ENCODE measurements around the gene NTMT2. TPM values are rescaled to one million over a fixed set of nuclear protein-coding genes. Genes with fewer than 3 reads are reported as not detected.
"Not testable (repeated sequence)": the region's sequence is repeated elsewhere in the genome, so short reads cannot be mapped to it uniquely, and the experiment has no call there.

Gene NTMT2
- total RNA-seq (2014; rRNA removed; shearing (Covaris generic)), result not detected in 2 replicates

GRCh38 chr1:170145770-170146676, at the start of gene NTMT2:
NTMT2 (plus strand) TSS chr1:170145959; CDS start chr1:170146108, 149 bp downstream.
- DNase-seq (ENCODE audit: low spot score), result no peak

- DNase-seq (ENCODE audit: low spot score), result no peak
These were observed 49.6 kb upstream of the NTMT2 start for GRCh38 chr1:170095976-170096748.

- DNase-seq (ENCODE audit: low spot score), result no peak
These were observed 48.9 kb upstream of the NTMT2 start for GRCh38 chr1:170096806-170097340.

- DNase-seq (ENCODE audit: low spot score), result peak; percentile 29
These were observed 48.3 kb upstream of the NTMT2 start for GRCh38 chr1:170097449-170097948.

- not testable (repeated sequence) for DNase-seq (ENCODE audit: low spot score)
These were observed 32.6 kb upstream of the NTMT2 start for GRCh38 chr1:170113140-170113539.

GRCh38 chr1:170114906-170115305, 30.9 kb upstream of the NTMT2 start:
- DNase-seq (ENCODE audit: low spot score), result no peak

- no peak for DNase-seq (ENCODE audit: low spot score)
These were observed 23.4 kb upstream of the NTMT2 start for GRCh38 chr1:170122366-170122765.

- no peak for DNase-seq (ENCODE audit: low spot score)
These were observed 20.5 kb upstream of the NTMT2 start for GRCh38 chr1:170125269-170125668.

GRCh38 chr1:170126696-170127095, 19.1 kb upstream of the NTMT2 start:
- no peak for DNase-seq (ENCODE audit: low spot score)

GRCh38 chr1:170131450-170131849, 14.3 kb upstream of the NTMT2 start:
- no peak for DNase-seq (ENCODE audit: low spot score)

- DNase-seq (ENCODE audit: low spot score), result no peak
These were observed 13.8 kb upstream of the NTMT2 start for GRCh38 chr1:170131984-170132383.

GRCh38 chr1:170133766-170134495, 11.8 kb upstream of the NTMT2 start:
- DNase-seq (ENCODE audit: low spot score), result no peak

GRCh38 chr1:170134521-170134920, 11.2 kb upstream of the NTMT2 start:
- DNase-seq (ENCODE audit: low spot score), result no peak

- DNase-seq (ENCODE audit: low spot score), result no peak
These were observed 5.4 kb upstream of the NTMT2 start for GRCh38 chr1:170140371-170140770.

GRCh38 chr1:170145061-170145460, 698 bp upstream of the NTMT2 start:
- no peak for DNase-seq (ENCODE audit: low spot score)

GRCh38 chr1:170146720-170147263, 1.0 kb downstream of the NTMT2 start:
- no peak for DNase-seq (ENCODE audit: low spot score)

- no peak for DNase-seq (ENCODE audit: low spot score)
These were observed 3.5 kb downstream of the NTMT2 start for GRCh38 chr1:170149241-170149640.

GRCh38 chr1:170150016-170150415, 4.3 kb downstream of the NTMT2 start:
- DNase-seq (ENCODE audit: low spot score), result no peak

- DNase-seq (ENCODE audit: low spot score), result no peak
These were observed 5.2 kb downstream of the NTMT2 start for GRCh38 chr1:170150921-170151320.

GRCh38 chr1:170153417-170153816, 7.7 kb downstream of the NTMT2 start:
- no peak for DNase-seq (ENCODE audit: low spot score)

GRCh38 chr1:170155055-170155454, 9.3 kb downstream of the NTMT2 start:
- DNase-seq (ENCODE audit: low spot score), result no peak

Measured in H4 (cell line).